AML-193 (cell line): ENCODE data around the gene DPP6.
A peak's percentile ranks its signal among the peaks of the same experiment; 100 is the strongest.
"Not testable (repeated sequence)": the region's sequence is repeated elsewhere in the genome, so short reads cannot be mapped to it uniquely, and the experiment has no call there.

Experiments used
- DNase-seq, 2 experiments: peaks; one replicate each; lab custom pipeline; 2025; lab: John Stamatoyannopoulos, UW

The DPP6 gene

DNA sequence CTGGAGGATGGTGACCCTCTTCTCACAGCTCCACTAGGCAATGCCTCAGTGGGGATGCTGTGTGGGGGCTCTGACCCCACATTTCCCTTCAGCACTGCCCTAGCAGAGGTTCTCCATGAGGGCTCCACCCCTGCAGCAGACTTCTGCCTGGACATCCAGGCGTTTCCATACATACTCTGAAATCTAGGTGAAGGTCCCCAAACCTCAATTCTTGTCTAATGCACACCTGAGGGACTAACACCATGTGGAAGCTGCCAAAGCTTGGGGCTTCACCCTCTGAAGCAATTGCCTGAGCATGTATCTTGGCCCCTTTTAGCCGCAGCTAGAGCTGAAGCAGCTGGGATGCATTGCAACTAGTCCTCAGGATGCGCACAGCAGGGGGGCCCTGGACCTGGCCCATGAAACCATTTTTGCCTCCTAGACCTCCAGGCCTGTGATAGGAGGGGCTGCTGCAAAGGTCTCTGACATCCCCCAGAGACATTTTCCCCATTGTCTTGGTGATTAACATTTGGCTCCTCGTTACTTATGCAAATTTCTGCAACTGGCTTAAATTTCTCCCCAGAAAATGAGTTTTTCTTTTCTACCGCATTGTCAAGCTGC is 882.3 kb downstream of the DPP6 start:
- not testable (repeated sequence) for DNase-seq

DNA sequence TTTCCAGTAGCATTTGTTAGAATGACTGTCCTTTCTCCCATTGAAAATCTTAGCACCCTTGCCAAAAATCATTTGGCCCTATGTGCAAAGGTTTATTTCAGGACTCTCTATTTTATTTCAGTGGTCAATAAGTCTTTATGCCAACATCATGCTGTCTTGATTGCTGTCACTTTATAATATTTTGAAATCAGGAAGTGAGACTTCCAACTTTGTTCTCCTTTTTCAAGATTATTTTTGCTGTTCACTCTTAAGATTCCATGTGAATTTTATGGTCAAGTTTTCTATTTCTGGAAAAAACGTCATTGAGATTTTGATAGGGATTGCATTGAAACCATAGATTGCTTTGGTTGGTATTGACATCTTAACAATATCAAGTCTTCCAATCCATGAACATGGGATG is 885.6 kb downstream of the DPP6 start:
- peak; percentile 23 to 34 for DNase-seq

GRCh38 chr7:154942691-154943090 is 890.5 kb downstream of the DPP6 start:
- no peak for DNase-seq
